ENCODE data around the gene UMAD1.

Gene UMAD1

DNA sequence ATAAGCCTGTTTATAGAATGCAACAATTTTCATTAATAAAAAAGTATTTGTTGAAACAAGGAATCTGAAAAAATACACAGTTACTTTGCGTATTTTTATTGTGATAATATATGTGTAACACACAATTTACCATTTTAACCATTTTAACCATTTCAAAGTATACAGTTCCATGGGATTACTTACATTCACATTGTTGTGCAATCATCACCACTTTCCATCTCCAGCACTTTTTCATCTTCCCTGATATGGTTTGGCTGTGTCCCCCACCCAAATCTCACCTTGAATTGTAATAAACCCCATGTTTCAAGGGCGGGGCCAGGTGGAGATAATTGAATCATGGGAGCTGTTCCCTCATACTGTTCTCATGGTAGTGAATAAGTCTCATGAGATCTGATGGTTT, 266.8 kb downstream of the UMAD1 start:
- DNase-seq, result no peak

DNA sequence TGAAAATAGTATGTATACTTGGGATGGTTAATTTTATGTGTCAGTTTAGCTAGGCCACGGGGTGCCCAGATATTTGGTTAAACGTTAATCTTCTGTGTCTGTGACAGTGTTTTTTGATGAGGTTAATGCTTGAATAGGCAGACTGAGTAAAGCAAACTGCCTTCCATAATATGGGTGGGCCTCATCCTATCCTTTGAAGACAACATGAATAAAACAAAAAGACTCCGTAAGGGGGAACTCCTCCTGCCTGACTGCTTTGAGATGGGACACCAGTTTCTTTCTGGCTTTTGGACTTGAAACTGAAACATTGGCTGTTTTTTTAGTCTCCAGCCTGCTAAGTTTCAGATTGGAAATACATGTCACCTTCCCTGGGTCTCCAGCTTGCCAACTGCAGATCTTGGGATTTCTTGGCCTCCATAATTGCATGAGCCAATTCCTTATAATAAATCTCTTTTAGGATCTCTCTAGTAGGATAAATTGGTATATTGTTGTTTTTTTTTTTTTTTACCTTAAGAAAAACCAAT, 268.1 kb downstream of the UMAD1 start:
- no peak for DNase-seq

DNA sequence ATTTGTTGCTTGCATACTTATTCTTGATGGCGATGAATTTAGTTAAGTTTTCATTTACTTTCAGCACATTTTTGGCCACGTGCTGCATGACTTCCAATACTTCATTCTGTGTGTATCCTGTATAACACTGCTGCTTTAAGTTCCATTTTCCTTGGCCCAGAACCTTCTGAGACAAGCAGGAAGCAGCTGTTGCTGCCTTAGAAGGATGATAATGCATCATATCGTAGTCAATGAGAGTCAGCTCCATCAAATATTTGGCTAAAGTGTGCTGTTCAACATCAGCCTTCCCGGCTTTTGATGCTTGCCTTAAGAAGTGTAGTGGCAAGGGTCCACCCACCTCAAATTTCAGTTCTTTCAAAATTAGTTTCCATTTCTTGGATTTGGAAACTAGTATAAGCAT, 268.8 kb downstream of the UMAD1 start:
- no peak for DNase-seq

DNA sequence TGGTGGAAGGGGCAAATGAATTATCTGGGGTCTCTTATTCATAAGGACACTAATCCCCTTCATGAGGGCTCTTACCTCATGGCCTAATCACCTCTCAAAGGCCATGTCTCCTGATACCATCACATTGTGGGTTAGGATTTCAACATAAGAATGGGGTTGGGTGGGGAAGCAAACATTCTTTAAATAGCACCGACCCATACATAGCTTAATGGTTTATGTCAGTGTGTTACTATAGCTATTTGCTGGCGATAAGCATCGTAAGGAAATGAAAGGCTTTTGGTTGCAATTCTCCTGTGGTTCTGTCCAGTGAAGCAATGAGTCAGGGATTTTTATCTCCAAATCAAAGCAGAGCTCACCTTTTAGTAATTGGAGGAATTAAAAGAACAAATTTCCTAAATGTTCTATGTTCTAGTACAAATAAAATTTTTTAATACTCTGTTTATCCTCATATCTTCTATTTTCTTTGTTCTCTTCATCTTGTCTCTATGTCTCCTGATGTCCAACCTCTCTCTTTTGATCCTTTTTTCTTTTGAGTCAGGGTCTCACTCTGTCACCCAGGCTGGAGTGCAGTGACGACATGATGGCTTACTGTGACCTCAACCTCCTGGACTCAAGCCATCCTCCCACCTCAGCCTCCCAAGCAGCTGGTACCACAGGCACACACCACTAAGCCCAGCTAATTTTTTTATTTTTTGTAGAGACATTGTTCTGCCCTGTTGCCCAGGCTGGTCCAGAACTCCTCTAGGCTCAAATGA, 271.0 kb downstream of the UMAD1 start:
- no peak for DNase-seq

DNA sequence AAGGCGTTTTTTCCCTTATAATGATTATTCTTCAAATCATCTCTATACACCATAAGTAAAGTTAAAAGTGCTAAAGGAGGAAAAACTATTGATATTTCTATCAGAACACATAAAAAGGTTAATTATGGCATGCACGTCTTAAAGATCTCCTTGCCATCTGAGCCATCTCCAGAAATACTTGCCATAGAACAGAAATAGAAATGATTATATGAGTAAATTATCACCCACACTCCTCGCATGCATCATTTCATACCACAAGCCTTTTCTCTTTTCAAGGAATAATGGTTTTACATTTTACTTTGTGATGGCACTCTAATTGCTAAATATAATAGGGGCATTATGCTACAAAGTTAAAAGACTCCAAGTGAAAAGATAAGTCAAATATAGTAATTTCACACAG, 272.4 kb downstream of the UMAD1 start:
- DNase-seq, result no peak

DNA sequence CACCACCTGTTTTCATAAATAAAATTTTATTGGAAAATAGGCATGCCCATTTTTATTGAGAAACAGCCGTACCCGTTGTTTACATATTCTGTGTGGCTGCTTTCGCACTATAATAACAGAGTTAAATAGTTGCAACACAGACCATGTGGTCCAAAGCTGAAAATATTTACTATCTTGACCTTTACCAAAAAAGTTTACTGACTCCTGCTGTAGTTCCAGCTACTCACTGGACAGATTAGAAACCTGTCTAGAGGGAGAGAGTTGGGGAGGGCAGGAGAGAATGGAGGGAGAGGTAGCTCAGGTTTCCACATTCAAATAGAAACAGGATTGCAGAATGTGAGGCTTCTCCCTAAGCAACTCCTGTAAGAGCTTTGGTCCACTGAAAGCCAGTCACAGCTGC, 273.0 kb downstream of the UMAD1 start:
- no peak for DNase-seq

DNA sequence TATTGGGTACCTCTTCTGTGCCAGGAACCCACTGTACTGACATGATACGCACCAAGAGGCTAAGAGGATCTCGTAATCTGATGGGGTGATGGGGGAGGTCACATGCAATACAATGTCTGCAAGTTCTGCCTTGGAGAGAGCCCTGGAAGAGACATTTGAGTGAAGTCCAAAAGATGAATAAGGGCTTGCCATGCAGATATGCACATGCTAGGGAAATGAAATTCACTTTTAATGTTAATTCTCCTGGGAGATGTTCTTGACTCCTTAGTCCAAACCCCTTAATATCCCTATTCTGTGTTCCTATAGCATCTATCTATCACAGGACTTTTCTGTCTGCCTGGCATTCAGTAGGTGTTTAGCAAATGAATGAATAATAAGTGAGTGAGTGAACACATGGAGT, 274.0 kb downstream of the UMAD1 start:
- DNase-seq, result no peak

DNA sequence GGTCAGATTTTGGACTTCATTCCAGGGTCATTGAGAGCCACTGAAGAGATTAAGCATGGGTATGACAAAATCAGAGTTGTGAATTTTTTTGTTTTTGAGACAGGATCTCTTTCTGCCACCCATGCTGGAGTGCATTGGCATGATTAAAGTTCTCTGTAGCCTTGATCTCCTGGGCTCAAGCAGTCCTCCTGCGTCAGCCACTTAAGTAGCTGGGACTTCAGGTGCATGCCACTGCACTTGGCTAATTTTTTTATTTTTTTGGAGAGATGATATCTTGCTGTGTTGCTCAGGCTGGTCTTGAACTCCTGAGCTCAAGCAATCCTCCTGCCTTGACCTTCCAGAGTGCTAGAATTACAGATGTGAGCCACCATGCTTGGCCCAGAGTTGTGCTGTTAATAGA, 275.5 kb downstream of the UMAD1 start:
- DNase-seq, result no peak

DNA sequence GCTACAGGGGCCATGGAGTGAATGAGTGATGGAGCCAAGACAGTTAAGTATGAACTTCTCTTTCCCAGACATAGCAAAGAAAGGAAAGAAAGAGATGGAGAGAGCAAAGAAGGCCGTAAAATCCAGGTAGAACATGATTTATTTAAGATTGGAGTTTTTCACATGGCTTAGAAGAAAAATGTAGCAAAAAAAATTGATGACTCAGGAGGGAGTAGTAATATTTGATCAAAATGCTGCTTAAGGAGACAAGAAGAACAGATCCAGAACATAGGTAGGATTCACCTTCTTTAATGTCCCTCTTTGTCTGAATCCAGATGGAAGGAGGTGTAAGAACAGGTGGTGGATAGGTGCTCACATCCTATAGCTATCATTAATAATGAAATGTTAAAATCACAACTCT, 277.0 kb downstream of the UMAD1 start:
- DNase-seq, result no peak

DNA sequence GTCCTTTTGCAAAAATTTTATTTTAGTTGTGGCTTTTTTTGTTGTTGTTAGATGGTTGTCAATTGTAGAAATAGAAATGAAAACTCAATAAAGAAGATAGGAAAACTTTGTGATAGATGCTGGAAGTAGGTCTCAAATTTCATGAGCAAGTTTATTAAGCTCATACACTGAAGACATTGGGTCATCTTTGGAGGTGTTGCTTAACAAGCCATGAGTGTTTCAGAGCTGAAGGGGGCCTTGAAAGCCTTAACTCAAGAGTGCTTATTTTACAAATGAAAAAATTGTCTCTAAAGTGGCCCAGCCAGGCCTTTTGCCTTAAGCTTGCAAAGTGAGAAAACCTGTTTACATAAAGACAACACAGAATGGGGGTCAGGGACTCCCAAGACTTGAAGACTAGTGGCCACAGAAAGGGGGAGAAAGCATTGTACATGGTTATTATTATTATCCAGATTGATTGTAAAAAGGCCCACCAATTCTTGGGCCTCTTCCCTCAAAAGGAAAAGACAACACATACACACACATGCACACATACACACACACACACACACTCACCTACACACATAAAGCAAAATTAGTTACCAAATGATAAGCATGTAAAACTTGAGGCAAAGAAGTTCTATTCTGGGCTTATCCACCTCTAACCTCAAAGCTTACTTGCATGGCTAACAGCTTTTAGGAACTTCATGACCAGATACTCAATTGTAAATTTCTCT, 278.3 kb downstream of the UMAD1 start:
- DNase-seq, result no peak

DNA sequence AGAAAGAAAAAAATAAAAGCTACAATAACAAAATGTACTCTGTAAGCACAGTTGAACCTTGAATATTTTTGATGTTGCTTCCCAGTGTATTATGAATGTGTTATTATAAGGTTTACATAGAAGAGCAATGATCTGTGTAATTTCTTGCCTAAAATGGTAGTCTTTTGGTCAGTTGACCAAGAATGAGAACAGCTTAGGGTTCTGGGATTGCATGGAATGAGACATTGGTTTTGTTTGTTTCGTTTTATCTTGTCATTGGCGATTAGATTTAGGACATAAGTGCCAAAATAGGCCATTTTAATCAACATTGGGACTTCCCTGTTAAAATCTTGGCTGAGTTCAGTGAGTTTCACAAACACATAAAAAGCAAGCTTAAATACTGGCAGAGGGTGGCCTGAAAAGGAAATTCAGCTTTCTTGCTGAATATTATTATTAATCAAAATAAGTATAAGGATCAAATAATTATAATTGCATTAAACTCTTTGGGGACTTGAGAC, 278.9 kb downstream of the UMAD1 start:
- no peak for DNase-seq

DNA sequence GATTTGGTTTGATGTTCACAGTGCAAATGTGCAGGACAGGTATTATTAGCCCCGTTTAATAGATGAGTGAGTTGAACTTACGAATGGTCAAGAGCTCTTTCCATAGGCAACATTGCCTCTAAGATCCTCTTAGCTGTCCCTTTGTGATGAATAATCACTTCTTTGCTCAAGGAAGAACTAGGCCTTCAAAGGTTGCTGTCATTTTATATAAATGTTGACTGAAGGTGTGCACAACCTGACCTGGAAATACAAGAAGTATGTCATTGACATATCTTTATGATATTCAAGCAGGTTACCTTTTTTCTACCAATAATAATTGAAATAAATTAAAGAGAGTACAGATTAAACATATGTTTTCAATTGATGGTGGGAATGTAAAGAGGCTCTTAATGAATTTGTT, 279.5 kb downstream of the UMAD1 start:
- no peak for DNase-seq

DNA sequence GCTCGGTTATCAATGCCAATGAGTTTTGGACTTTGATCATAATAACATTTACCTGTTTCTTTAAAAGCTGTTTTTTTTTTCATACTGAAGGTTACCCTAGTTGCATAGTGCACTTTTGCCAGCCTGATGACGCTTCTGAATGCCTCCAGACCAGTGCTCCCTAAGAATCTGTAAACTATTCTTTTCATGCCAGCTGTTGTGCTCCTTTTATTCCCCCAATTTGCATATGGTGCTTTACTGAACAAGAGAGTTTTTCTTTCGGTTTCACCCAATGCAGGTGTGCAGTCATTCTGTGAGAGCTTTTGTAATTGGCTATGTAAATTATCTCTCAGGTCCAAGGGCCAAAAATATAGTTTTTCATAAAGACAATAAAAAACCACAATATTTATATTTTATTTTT, 279.9 kb downstream of the UMAD1 start:
- no peak for DNase-seq

DNA sequence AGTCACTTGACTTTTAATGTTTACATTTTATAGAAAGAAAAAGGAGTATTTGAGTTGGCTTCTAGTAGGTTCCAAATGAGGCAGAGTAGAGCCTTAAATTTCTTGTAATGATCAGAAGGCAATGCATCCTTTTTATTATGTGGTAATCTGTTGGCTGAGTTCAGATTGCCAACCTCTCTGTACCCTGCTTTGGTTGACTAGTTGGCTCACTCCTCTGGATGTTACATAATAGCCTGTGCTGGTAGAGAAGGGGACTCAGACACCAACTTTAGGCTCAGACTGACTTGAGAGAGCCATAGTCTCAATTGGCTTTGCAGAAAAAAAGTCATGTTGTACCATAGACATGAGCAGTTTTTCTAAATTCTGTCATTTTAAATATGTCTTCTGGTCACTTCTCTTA, 281.3 kb downstream of the UMAD1 start:
- DNase-seq, result no peak

DNA sequence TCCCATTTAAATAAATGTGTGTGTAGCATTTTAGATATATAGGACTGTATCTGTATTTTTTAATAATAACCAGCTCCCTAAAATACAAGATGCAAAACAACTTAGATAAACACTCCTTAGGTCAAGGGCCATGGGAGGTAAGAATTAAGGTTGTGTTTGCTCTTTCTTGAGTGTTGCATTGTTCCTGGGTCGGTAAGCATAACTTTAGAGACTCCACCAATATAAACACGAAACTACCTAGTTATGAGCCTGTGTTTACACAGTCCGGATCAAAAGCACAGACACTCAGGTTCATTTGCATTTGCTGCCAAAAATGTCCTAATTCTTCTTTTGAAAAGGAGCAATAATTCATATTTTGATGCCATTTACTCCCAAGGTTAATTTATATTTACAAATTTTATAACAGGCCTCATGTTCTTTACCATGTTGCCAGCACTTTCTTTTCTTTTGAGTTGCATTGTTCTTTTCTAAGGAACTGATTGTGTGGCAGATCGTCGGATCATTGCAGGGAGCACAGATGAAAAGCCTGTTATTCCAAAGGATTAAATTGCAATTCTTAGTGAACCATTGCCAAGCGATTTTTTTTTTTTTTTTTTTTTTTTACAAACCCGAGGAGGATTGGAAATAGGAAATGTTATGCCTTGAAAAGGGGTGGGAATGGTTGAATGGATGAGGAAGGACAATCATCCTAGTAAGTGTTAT, 282.3 kb downstream of the UMAD1 start:
- no peak for DNase-seq

DNA sequence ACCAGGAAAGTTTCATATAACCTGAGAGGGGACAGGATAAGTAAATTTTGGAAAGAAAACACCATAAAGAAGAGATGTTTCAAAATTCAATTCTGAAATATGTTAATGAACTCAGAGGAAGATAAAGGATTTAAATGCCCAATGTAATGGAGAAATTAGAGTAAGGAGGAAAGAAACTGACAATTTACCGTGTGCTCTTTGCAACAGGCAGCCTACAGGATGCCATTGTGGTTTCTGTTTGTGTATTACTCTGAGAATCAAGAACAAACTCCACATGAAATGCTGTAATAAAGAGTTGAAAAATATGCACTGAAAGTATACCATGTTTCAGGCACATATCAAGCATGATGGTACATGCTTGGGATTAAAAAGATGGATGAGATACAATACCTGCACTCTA, 283.3 kb downstream of the UMAD1 start:
- no peak for DNase-seq

DNA sequence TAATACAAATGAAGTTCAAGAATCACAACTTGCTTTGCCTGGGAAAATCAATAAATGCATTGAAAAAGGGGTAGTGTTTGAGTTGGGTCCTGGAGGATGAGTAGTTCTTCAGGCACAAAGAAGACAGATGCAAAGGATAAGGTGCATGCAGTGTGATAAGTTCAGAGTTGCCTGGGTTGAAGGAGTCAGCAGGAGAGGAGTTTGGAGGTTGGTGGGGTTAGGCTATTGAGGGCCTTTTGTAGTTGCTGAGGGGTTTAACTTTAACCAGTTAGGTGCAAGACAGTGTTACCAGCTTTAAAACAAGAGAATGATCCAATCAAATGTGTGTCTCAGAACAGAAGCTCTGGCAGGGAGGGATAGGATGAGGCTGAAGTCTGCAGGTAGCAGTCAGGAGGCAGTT, 283.8 kb downstream of the UMAD1 start:
- no peak for DNase-seq
